NCI-H128 (cell line): ENCODE results near the gene ZNF415.
"Not testable (repeated sequence)": the region's sequence is repeated elsewhere in the genome, so short reads cannot be mapped to it uniquely, and the experiment has no call there.

Experiments
- DNase-seq: peaks from one replicate; lab custom pipeline; 2025; ENCODE audit not compliant: unreplicated experiment; lab: John Stamatoyannopoulos, UW

Gene ZNF415

GRCh38 chr19:53132141-53132991, at the start of gene ZNF415:
Gene ZNF415 (minus strand): TSS chr19:53132910. CDS start chr19:53122676, 10,234 bp downstream.
- DNase-seq, result peak; percentile 85

DNA sequence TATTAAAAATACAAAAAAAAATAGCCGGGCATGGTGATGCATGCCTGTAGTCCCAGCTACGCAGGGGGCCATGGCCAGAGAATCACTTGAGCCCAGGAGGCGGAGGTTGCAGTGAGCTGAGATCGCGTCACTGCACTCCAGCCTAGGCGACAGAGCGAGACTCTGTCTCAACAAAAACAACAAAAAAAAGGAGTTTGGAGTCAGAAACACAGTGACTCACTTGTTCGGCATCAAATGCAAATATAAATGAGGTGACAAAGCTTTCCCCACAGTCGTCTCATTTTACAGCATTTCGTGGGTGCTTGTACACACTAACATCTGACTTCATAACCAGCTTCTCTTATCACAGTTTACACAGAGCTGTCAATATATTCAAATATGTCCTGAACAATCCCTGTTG, 49.5 kb upstream of the ZNF415 start:
- no peak for DNase-seq

DNA sequence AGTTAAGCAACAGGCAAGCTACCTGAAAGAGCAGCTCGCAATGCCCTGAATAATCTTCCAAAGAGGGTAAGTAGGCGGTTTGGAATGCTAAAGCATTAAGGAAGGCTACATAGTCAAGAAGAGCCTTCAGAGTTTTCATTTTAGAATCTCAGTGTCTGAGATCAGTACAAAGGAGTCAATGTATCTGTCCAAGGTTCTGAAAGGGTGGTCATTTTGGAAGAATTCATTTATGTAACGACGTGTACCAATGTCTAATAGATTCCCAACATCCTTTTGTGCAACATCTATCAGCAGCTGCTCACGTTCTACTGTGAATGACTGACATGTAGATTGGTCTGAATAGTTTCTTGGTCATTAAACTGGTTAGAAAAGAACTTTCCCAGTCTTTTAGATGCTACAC, 45.3 kb upstream of the ZNF415 start:
- DNase-seq, result no peak

- no peak for DNase-seq
Observed at GRCh38 chr19:53172889-53173288, 40.2 kb upstream of the ZNF415 start.

DNA sequence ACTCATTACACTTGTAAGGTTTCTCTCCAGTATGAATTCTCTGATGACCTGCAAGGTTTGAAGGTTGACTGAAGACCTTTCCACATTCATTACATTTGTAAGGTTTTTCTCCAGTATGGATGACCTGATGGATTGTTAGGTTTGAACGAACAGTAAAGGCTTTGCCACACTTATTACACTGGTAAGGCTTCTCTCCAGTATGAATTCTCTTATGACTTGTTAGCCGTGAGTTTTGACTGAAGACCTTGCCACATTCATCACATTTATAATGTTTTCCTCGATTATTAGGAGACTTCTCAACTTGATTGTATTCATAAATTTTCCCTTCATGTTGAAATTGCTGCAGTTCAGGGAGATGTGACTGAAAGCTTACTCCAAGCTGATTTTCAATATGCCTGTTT, 33.0 kb upstream of the ZNF415 start:
- no peak for DNase-seq

- DNase-seq, result no peak
Observed at GRCh38 chr19:53161123-53161522, 28.4 kb upstream of the ZNF415 start.

GRCh38 chr19:53160350-53160749, 27.6 kb upstream of the ZNF415 start:
- no peak for DNase-seq

GRCh38 chr19:53158119-53158656, 25.5 kb upstream of the ZNF415 start:
- no peak for DNase-seq

GRCh38 chr19:53157626-53158025, 24.9 kb upstream of the ZNF415 start:
- DNase-seq, result no peak

GRCh38 chr19:53156850-53157249, 24.1 kb upstream of the ZNF415 start:
- DNase-seq, result no peak

DNA sequence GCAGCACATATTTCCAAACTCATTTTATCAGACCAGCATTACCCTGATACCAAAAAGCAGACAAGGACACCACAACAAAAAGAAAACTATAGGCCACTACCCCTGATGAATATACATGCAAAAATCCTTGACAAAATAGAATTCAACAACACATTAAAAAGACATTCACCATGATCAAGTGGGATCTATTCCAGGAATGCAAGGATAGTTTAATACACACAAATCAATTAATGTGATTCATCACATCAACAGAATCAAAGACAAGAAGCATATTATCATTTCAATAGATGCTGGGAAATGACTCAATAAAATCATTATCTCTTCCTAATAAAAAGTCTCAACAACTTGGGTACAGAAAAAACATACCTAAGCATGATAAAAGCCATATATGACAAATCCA, 14.9 kb upstream of the ZNF415 start:
- DNase-seq, result no peak

- no peak for DNase-seq
Observed at GRCh38 chr19:53140351-53140750, 7.6 kb upstream of the ZNF415 start.

GRCh38 chr19:53136432-53136831, 3.7 kb upstream of the ZNF415 start:
- DNase-seq, result no peak

DNA sequence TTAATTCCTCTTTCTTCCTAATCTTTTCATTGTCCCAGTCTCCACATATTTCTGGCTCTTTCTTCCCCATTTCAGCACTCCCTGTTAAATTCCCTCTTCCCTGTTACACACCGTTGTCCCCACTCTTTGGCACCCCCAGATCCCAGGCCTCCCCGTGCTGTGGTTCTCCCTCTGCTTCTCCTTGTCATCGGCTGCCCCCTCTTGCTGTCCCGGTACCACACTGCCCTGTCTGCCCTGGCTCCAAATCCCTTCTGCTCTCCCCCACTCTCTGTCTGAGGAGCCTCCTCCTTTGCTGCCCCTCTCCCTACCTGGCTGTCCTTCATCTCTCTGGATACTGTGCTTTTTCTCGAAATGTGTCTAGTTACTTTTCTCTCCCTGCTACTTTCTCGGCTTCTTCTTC, 983 bp downstream of the ZNF415 start:
- no peak for DNase-seq

GRCh38 chr19:53131085-53131590, 1.6 kb downstream of the ZNF415 start:
- no peak for DNase-seq

DNA sequence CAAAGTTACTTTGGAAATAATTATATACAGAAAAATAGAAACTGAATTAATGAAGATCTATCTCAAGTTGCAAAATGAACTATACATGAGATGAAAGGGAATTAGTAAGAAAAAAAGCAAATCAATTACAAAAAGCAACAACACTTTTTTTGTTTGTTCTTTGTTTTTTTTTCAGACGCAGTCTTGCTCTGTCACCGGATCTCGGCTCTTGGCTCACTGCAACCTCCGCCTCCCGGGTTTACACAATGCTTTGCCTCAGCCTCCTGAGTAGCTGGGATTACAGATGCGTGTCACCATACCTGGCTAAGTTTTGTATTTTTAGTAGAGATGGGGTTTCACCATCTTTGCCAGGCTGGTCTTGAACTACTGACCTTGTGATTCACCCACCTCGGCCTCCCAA, 2.2 kb downstream of the ZNF415 start:
- no peak for DNase-seq

DNA sequence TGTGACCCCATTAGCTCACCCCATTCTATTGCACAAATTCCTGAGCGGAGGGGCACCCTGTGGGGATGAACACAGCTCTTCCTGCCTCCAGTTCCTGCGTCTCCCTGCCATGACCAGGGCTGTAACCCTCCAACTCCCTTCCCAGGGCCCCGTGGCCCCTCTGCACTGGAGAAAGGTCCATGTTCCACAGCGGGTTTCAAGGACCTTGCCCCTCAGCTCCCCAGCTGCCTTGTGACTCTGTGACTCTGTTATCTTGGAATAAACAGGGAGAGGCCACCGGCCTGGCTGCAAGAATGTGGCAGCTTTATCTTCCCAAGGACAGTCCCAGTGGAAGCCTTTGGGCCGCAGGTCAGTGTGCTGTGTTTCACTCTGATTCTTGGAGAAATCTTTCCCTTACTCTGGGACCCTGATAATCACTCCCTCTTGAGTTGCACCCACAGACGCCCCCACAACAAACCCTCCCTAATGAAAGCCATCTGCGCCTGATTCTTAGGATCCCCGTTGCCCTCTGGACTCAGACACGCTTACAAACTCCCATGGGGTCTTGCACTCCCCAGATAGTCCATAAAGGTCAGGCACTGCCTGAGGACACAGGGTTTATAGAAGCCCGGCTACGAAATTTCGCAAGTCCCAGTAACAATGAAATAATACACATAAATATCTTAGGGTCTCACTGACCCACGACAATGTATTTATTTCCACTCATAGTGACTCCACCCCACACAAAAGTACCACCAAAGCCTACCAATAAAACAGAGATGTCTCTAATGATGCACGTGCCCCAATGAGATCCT, 5.8 kb downstream of the ZNF415 start:
- not testable (repeated sequence) for DNase-seq

GRCh38 chr19:53123400-53123799, 9.3 kb downstream of the ZNF415 start:
- DNase-seq, result no peak

GRCh38 chr19:53112286-53112685, 20.4 kb downstream of the ZNF415 start:
- no peak for DNase-seq

DNA sequence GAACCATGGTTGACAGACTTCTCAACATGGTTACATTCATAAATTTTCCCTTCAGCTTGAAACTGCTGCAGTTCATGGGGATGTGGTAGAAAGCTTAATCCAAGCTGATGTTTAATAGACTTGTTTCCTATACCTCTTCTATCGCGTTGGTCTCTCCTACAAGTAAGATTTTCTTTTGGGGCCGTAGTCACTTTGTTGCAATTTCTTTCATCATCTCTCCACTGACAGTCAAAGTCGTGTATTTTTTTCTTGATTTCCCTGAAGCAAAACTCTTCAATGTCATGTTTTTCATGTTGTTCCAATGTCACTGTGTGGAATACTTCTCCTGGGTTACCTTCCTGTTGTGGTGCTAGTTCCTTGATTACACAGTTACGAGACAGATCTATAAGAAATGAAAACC, 23.2 kb downstream of the ZNF415 start:
- DNase-seq, result no peak
